DOHH2 (cell line): ENCODE data around the gene CAV3.

ENCODE experiments used
- H3F3A ChIP-seq: fragments of 200-600 bp; sonication (generic), shearing (Covaris generic); 2 replicates; pipeline ENCODE4 v1.6.0; 2016; ENCODE audit warnings: antibody characterized with exemption, mild to moderate bottlenecking; ENCODE audit not compliant: control insufficient read depth, insufficient read depth
- H3K27ac ChIP-seq: fragments of 200-600 bp; sonication (generic); 2 replicates; pipeline ENCODE4 v1.5.1; 2014; ENCODE audit warnings: low read depth, mild to moderate bottlenecking, low read length, moderate library complexity
- H3K27me3 ChIP-seq: fragments of 200-600 bp; sonication (generic); 2 replicates; pipeline ENCODE4 v1.6.1; 2014; ENCODE audit warnings: mild to moderate bottlenecking, low read length, mixed read lengths; ENCODE audit not compliant: control insufficient read depth
- H3K36me3 ChIP-seq: fragments of 200-600 bp; sonication (generic); 2 replicates; pipeline ENCODE4 v1.6.1; 2014; ENCODE audit warnings: mild to moderate bottlenecking, low read length, moderate library complexity, mixed read lengths; ENCODE audit not compliant: control insufficient read depth
- H3K4me1 ChIP-seq: fragments of 200-600 bp; sonication (generic); 2 replicates; pipeline ENCODE4 v1.6.1; 2014; ENCODE audit warnings: mild to moderate bottlenecking, low read length, mixed read lengths; ENCODE audit not compliant: control insufficient read depth
- H3K4me2 ChIP-seq: fragments of 200-600 bp; sonication (generic); 2 replicates; pipeline ENCODE4 v1.6.0; 2014; ENCODE audit warnings: mild to moderate bottlenecking, low read length, moderate library complexity
- H3K4me3 ChIP-seq: fragments of 200-600 bp; sonication (generic); 2 replicates; pipeline ENCODE4 v1.5.1; 2014; ENCODE audit warnings: mild to moderate bottlenecking, low read length, mixed read lengths
- H3K79me2 ChIP-seq: fragments of 200-600 bp; sonication (generic); 2 replicates; pipeline ENCODE4 v1.6.1; 2014; ENCODE audit warnings: mild to moderate bottlenecking, low read length, mixed read lengths; ENCODE audit not compliant: control insufficient read depth
- H3K9me2 ChIP-seq: fragments of 200-600 bp; sonication (generic); replicated peaks from 2 replicates; pipeline ENCODE4 v1.6.1; 2014; ENCODE audit warnings: mild to moderate bottlenecking, low read length, mixed read lengths; ENCODE audit not compliant: control insufficient read depth
- H3K9me3 ChIP-seq: fragments of 200-600 bp; sonication (generic); 2 replicates; pipeline ENCODE4 v1.6.1; 2014; ENCODE audit warnings: antibody characterized with exemption, low read length, mixed read lengths; ENCODE audit not compliant: control insufficient read depth, insufficient read depth
- H4K20me1 ChIP-seq: fragments of 200-600 bp; sonication (generic); 2 replicates; pipeline ENCODE4 v1.6.0; 2014; ENCODE audit warnings: low read depth, mild to moderate bottlenecking, antibody characterized with exemption, low read length, moderate library complexity; ENCODE audit not compliant: control insufficient read depth, insufficient read depth
- EZH2phosphoT487 ChIP-seq: fragments of 200-600 bp; sonication (generic); IDR thresholded peaks from 2 replicates; pipeline ENCODE4 v1.6.1; 2017; ENCODE audit warnings: borderline replicate concordance, mild to moderate bottlenecking, antibody characterized with exemption, low read length, moderate library complexity, mixed read lengths
- TF ChIP-seq, protein P1 (sequence below): fragments of 200-600 bp; sonication (generic); IDR thresholded peaks from one replicate; pipeline ENCODE4 v1.5.1; 2014; ENCODE audit warnings: antibody characterized with exemption, mild to moderate bottlenecking, low read depth, low read length; ENCODE audit not compliant: poor library complexity, severe bottlenecking

CAV3 gene

DNA sequence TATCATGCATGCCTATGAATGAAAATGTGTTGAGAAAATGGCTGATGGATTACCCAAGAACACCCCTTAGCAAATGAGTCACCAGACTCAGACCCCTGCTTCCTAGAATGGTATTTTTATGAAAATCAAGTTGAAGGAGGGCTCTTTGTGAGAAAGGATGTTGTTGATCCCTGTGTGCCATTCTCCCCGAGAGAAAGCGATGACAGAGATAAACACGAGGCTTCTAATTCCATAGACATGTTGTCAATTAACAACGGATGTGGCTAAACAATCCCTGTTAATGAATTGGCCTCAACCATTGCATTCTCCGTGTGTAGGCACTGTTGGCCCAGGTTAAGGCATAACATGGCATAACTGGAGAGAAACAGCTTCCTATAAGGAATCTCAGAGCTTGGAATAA, 41.6 kb downstream of the CAV3 start:
- no peak overlapping the region for H3K4me2 ChIP-seq
- TF ChIP-seq EZH2phosphoT487: no peak
- TF ChIP-seq, protein P1, sequence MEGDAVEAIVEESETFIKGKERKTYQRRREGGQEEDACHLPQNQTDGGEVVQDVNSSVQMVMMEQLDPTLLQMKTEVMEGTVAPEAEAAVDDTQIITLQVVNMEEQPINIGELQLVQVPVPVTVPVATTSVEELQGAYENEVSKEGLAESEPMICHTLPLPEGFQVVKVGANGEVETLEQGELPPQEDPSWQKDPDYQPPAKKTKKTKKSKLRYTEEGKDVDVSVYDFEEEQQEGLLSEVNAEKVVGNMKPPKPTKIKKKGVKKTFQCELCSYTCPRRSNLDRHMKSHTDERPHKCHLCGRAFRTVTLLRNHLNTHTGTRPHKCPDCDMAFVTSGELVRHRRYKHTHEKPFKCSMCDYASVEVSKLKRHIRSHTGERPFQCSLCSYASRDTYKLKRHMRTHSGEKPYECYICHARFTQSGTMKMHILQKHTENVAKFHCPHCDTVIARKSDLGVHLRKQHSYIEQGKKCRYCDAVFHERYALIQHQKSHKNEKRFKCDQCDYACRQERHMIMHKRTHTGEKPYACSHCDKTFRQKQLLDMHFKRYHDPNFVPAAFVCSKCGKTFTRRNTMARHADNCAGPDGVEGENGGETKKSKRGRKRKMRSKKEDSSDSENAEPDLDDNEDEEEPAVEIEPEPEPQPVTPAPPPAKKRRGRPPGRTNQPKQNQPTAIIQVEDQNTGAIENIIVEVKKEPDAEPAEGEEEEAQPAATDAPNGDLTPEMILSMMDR: no peak
- no peaks in the 10 kb centered on the region for H4K20me1 ChIP-seq
- H3K79me2 ChIP-seq: no peaks in the 10 kb centered on the region
- H3K27ac ChIP-seq: no peak overlapping the region
- H3K36me3 ChIP-seq: no peaks in the 10 kb centered on the region
- no peaks in the 10 kb centered on the region for H3K9me2 ChIP-seq
- peaks cover 16% of the 10 kb centered on the region for H3K27me3 ChIP-seq
- H3K4me3 ChIP-seq: no peak overlapping the region
- no peaks in the 10 kb centered on the region for H3K9me3 ChIP-seq
- H3F3A ChIP-seq: no peaks in the 10 kb centered on the region
- no peaks in the 10 kb centered on the region for H3K4me1 ChIP-seq

DNA sequence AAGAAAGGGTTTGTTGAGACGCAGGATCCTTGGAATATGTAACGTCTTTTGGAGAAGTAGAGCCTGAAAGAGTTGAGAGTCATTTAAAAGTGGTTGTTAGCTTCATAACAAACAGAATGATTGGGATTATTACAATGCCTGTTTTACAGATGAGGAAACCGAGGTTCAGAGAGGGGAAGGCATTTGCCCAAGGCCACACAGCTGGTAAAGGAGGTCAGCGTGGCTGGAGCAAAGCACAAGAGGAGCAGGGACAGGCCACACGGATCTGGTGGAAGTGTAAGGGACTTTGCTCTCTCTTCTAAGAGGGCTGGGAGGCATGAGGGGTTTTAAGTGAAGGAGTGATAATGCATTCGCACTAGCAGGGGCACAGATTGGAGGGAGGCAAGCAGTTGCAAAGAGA, 42.0 kb downstream of the CAV3 start:
- Histone ChIP-seq H3K9me2 (no peaks in the 10 kb centered on the region), H3K9me3 (no peaks in the 10 kb centered on the region), H3K36me3 (no peaks in the 10 kb centered on the region), H3K4me2 (no peak overlapping the region), H4K20me1 (no peaks in the 10 kb centered on the region), H3K27ac (no peak overlapping the region), H3K4me1 (no peaks in the 10 kb centered on the region), H3K27me3 (peaks cover 16% of the 10 kb centered on the region), H3K4me3 (no peak overlapping the region), H3F3A (no peaks in the 10 kb centered on the region), H3K79me2 (no peaks in the 10 kb centered on the region)
- TF ChIP-seq, protein P1: no peak
- TF ChIP-seq EZH2phosphoT487: no peak

DNA sequence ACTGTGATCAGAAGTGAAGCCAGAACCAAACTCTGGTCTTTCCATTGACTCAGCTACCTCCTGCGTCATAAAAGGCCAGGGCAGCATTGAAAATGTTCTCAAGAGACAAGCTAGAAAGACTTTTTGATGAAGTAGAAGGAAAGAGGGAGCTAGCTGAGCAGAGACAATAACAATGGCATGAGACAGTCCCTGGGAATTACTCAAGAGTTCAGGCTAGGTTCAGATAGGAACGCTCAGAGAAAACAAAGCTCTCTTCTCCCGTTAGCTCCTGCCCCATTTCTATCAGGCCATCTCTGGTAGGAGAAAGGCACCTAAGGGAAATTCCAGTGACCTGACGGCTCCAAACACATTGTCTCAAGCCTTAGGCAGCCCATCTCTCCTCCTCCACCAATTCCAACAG, 42.8 kb downstream of the CAV3 start:
- Histone ChIP-seq H3K9me2 (no peaks in the 10 kb centered on the region), H3K4me2 (no peak overlapping the region), H3K4me1 (no peaks in the 10 kb centered on the region), H3K27me3 (peaks cover 11% of the 10 kb centered on the region), H3K4me3 (no peak overlapping the region), H3F3A (no peaks in the 10 kb centered on the region), H3K36me3 (no peaks in the 10 kb centered on the region), H3K27ac (no peak overlapping the region), H4K20me1 (no peaks in the 10 kb centered on the region), H3K9me3 (no peaks in the 10 kb centered on the region), H3K79me2 (no peaks in the 10 kb centered on the region)
- TF ChIP-seq, protein P1: no peak
- TF ChIP-seq EZH2phosphoT487: no peak
